HCT116 (cell line): Measurements from ENCODE around the gene KDM7A.

ENCODE experiments used
- CEBPB ChIP-seq: IDR thresholded peaks from 2 replicates; pipeline ENCODE4 v1.6.1; 2012; ENCODE audit warnings: low read depth
- EZH2 ChIP-seq: fragments of 200-600 bp; sonication (generic); IDR thresholded peaks from 2 replicates; pipeline ENCODE4 v1.6.1; 2017; ENCODE audit warnings: antibody characterized with exemption, mixed run types
- EZH2phosphoT487 ChIP-seq: fragments of 200-600 bp; IDR thresholded peaks from 2 replicates; pipeline ENCODE4 v1.6.1; 2018; ENCODE audit warnings: antibody characterized with exemption, borderline replicate concordance
- FOSL1 ChIP-seq: IDR thresholded peaks from 2 replicates; pipeline ENCODE4 v1.6.1; 2012; ENCODE audit warnings: low read depth
- POLR2A ChIP-seq: IDR thresholded peaks from 2 replicates; pipeline ENCODE4 v1.7.0; 2011; ENCODE audit warnings: borderline replicate concordance; ENCODE audit not compliant: insufficient read depth, insufficient read length; ENCODE audit errors: extremely low read depth
- POLR2AphosphoS5 ChIP-seq: IDR thresholded peaks from 2 replicates; pipeline ENCODE4 v1.6.1; 2011; ENCODE audit warnings: mild to moderate bottlenecking, low read depth, low read length, moderate library complexity
- SRF ChIP-seq: IDR thresholded peaks from 2 replicates; pipeline ENCODE4 v1.6.1; 2012; ENCODE audit warnings: low read depth
- ZFX ChIP-seq: fragments of 450-650 bp; IDR thresholded peaks from 2 replicates; pipeline ENCODE4 v1.6.1; 2017
- TF ChIP-seq, protein P1 (sequence below), 3 experiments: fragments of 200-600 bp in 1 of 3; sonication (generic) in 1 of 3; IDR thresholded peaks in 2 of 3; conservative IDR thresholded peaks in 1 of 3; 2 replicates each; pipeline ENCODE4 v1.5.1; 2012 to 2017; ENCODE audit warnings: low read depth in 2 of 3, low read length in 2 of 3, antibody characterized with exemption in 1 of 3, borderline replicate concordance in 1 of 3, control low read depth in 1 of 3, mild to moderate bottlenecking in 1 of 3, mixed read lengths in 1 of 3, mixed run types in 1 of 3, moderate library complexity in 1 of 3; ENCODE audit not compliant: insufficient read depth in 1 of 3
- TF ChIP-seq, protein P2 (sequence below): IDR thresholded peaks from 2 replicates; pipeline ENCODE4 v1.6.1; 2012; ENCODE audit warnings: low read depth

DNA sequence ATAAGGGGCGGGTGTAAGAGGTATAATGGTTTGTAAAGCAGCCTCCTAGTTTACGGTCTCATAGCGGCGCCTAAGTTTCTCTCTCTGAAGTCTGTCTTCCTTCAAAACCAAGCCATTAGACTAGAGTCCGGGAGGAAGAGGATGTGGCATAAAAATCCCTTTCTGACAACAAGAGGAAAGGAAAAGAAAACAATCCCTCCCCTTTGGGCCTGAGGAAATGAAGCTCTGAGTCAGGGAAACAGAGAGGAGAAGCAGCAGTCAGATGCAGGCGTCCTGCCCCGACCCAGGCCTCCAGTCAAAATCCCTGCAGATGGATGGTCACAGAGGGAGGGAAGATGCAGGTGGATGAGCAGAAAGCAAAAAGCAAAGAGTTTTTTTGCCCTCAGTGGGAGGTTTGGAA is 137.7 kb downstream of the KDM7A start:
- TF ChIP-seq EZH2phosphoT487, result no peak
- TF ChIP-seq CEBPB, result no peak
- TF ChIP-seq, protein P1, sequence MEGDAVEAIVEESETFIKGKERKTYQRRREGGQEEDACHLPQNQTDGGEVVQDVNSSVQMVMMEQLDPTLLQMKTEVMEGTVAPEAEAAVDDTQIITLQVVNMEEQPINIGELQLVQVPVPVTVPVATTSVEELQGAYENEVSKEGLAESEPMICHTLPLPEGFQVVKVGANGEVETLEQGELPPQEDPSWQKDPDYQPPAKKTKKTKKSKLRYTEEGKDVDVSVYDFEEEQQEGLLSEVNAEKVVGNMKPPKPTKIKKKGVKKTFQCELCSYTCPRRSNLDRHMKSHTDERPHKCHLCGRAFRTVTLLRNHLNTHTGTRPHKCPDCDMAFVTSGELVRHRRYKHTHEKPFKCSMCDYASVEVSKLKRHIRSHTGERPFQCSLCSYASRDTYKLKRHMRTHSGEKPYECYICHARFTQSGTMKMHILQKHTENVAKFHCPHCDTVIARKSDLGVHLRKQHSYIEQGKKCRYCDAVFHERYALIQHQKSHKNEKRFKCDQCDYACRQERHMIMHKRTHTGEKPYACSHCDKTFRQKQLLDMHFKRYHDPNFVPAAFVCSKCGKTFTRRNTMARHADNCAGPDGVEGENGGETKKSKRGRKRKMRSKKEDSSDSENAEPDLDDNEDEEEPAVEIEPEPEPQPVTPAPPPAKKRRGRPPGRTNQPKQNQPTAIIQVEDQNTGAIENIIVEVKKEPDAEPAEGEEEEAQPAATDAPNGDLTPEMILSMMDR (IDR thresholded peaks at IDR 0.05 in 2 of 3, conservative IDR thresholded peaks at IDR 0.05 in 1 of 3; ENCODE audit: borderline replicate concordance in 1 of 3, insufficient read depth in 1 of 3, low read depth in 2 of 3, low read length in 2 of 3), result no peak
- TF ChIP-seq POLR2A, result no peak
- TF ChIP-seq ZFX, result no peak
- no peak for TF ChIP-seq SRF
- TF ChIP-seq, protein P2, sequence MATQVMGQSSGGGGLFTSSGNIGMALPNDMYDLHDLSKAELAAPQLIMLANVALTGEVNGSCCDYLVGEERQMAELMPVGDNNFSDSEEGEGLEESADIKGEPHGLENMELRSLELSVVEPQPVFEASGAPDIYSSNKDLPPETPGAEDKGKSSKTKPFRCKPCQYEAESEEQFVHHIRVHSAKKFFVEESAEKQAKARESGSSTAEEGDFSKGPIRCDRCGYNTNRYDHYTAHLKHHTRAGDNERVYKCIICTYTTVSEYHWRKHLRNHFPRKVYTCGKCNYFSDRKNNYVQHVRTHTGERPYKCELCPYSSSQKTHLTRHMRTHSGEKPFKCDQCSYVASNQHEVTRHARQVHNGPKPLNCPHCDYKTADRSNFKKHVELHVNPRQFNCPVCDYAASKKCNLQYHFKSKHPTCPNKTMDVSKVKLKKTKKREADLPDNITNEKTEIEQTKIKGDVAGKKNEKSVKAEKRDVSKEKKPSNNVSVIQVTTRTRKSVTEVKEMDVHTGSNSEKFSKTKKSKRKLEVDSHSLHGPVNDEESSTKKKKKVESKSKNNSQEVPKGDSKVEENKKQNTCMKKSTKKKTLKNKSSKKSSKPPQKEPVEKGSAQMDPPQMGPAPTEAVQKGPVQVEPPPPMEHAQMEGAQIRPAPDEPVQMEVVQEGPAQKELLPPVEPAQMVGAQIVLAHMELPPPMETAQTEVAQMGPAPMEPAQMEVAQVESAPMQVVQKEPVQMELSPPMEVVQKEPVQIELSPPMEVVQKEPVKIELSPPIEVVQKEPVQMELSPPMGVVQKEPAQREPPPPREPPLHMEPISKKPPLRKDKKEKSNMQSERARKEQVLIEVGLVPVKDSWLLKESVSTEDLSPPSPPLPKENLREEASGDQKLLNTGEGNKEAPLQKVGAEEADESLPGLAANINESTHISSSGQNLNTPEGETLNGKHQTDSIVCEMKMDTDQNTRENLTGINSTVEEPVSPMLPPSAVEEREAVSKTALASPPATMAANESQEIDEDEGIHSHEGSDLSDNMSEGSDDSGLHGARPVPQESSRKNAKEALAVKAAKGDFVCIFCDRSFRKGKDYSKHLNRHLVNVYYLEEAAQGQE, result no peak
- no peak for TF ChIP-seq EZH2
- TF ChIP-seq POLR2AphosphoS5, result no peak
- TF ChIP-seq FOSL1, result no peak
